IMR-90 (cell line): ENCODE results near the gene TMPRSS6.

ENCODE experiments used
- BHLHE40 ChIP-seq: fragments of 150-350 bp; IDR thresholded peaks from 2 replicates; pipeline ENCODE4 v1.6.1; 2016; ENCODE audit warnings: mild to moderate bottlenecking, low read depth, low read length
- CTCF ChIP-seq: conservative IDR thresholded peaks from 2 replicates; pipeline ENCODE4 v1.5.1; 2012; ENCODE audit warnings: mild to moderate bottlenecking, low read depth, low read length, improper control_type of control experiment
- MAFK ChIP-seq: IDR thresholded peaks from 2 replicates; pipeline ENCODE4 v1.6.1; 2012; ENCODE audit warnings: low read depth, low read length, improper control_type of control experiment
- POLR2A ChIP-seq: IDR thresholded peaks from 2 replicates; pipeline ENCODE4 v1.6.1; 2012; ENCODE audit warnings: mild to moderate bottlenecking, low read depth, low read length

DNA sequence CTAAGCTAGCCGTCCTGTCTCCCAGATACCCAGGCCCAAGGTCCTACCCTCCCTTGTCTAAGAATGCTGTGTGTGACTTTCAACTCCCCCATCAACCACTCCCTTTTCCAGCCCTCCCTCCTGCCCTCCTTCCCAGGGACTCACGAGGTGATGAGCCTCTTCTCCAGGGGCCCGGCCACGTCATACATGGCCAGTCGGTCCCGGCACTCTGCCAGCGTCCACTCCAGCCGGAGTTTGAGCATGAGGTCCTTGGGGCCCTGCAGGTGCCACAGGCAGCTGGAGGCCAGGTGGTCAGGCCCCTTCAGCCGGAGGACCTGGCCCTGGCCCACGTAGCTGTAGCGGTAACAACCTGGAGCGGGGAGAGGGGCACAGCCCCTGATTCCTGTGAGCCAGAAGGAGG lies 20.1 kb downstream of the TMPRSS6 start:
- TF ChIP-seq CTCF (no peak), POLR2A (no peak), MAFK (no peak), BHLHE40 (no peak)
